ENCODE results near the gene THEMIS2. TPM values are rescaled to one million over a fixed set of nuclear protein-coding genes. Genes with fewer than 3 reads are reported as not detected.

THEMIS2 gene
- total RNA-seq, 2 experiments from 2014 or later = 35.9 to 39.9 TPM

- H3K27ac Mint-ChIP-seq = peak overlapping the region; percentile 88
- peak overlapping the region; percentile 12 for H3K4me3 Mint-ChIP-seq
- POLR2A ChIA-PET = no interaction called here
- ATAC-seq (no peak), DNase-seq (peak; percentile 53)
- no peaks in the 10 kb centered on the region for H3K27me3 Mint-ChIP-seq (ENCODE audit: low read depth)
- H3K36me3 Mint-ChIP-seq (ENCODE audit: low read depth) = peaks cover 80% of the 10 kb centered on the region
- H3K4me1 Mint-ChIP-seq (ENCODE audit: low read depth) = peaks cover 62% of the 10 kb centered on the region
- no peaks in the 10 kb centered on the region for H3K9me3 Mint-ChIP-seq (ENCODE audit: insufficient read depth)
- CTCF ChIA-PET = interaction anchor here (0.7 to 1.8 kb wide), 10 partner anchors 14 to 89 kb away, joined by 3 to 7 read pairs (median 4); partner anchors contain the start of gene PPP1R8
These were observed 19.0 kb downstream of the THEMIS2 start for GRCh38 chr1:27891196-27891889.

GRCh38 chr1:27894521-27894920 is 22.2 kb downstream of the THEMIS2 start:
- H3K27me3 Mint-ChIP-seq (ENCODE audit: low read depth) = no peaks in the 10 kb centered on the region
- H3K9me3 Mint-ChIP-seq (ENCODE audit: insufficient read depth) = no peaks in the 10 kb centered on the region
- peaks cover 36% of the 10 kb centered on the region for H3K4me1 Mint-ChIP-seq (ENCODE audit: low read depth)
- ATAC-seq (no peak), DNase-seq (no peak)
- peak overlapping the region; percentile 19 for H3K27ac Mint-ChIP-seq
- peaks cover 64% of the 10 kb centered on the region for H3K36me3 Mint-ChIP-seq (ENCODE audit: low read depth)
- ChIA-PET POLR2A (no interaction called here), CTCF (no interaction called here)
- no peak overlapping the region for H3K4me3 Mint-ChIP-seq

GRCh38 chr1:27906759-27907158 is 34.4 kb downstream of the THEMIS2 start:
- peaks cover 54% of the 10 kb centered on the region for H3K36me3 Mint-ChIP-seq (ENCODE audit: low read depth)
- H3K27ac Mint-ChIP-seq = no peak overlapping the region
- H3K4me1 Mint-ChIP-seq (ENCODE audit: low read depth) = peaks cover 9% of the 10 kb centered on the region
- DNase-seq = no peak
- CTCF ChIA-PET = no interaction called here
- H3K4me3 Mint-ChIP-seq = no peak overlapping the region
- no peaks in the 10 kb centered on the region for H3K9me3 Mint-ChIP-seq (ENCODE audit: insufficient read depth)
- H3K27me3 Mint-ChIP-seq (ENCODE audit: low read depth) = no peaks in the 10 kb centered on the region
- POLR2A ChIA-PET = interaction anchor here (1.1 kb wide), 1 partner anchor 12 kb away, joined by 3 read pairs; no protein-coding TSS in a partner anchor
- no peak for ATAC-seq

GRCh38 chr1:27912429-27912828 is 40.1 kb downstream of the THEMIS2 start:
- peaks cover 45% of the 10 kb centered on the region for H3K36me3 Mint-ChIP-seq (ENCODE audit: low read depth)
- peak overlapping the region; percentile 61 for H3K27ac Mint-ChIP-seq
- H3K27me3 Mint-ChIP-seq (ENCODE audit: low read depth) = peaks cover 2% of the 10 kb centered on the region
- DNase-seq (no peak), ATAC-seq (no peak)
- no peaks in the 10 kb centered on the region for H3K9me3 Mint-ChIP-seq (ENCODE audit: insufficient read depth)
- POLR2A ChIA-PET = no interaction called here
- CTCF ChIA-PET = no interaction called here
- peak overlapping the region; percentile 15 for H3K4me3 Mint-ChIP-seq
- H3K4me1 Mint-ChIP-seq (ENCODE audit: low read depth) = peaks cover 27% of the 10 kb centered on the region

GRCh38 chr1:27915082-27915575 is 42.8 kb downstream of the THEMIS2 start:
- Mint-ChIP-seq H3K9me3 (ENCODE audit: insufficient read depth) (no peaks in the 10 kb centered on the region), H3K27me3 (ENCODE audit: low read depth) (peaks cover 13% of the 10 kb centered on the region), H3K36me3 (ENCODE audit: low read depth) (peaks cover 27% of the 10 kb centered on the region), H3K4me1 (ENCODE audit: low read depth) (peaks cover 25% of the 10 kb centered on the region), H3K4me3 (no peak overlapping the region), H3K27ac (peak overlapping the region; percentile 99)
- no peak for DNase-seq
- ChIA-PET POLR2A (no interaction called here), CTCF (no interaction called here)
- no peak for ATAC-seq

GRCh38 chr1:27922272-27922671 is 49.9 kb downstream of the THEMIS2 start:
- DNase-seq (no peak), ATAC-seq (no peak)
- H3K9me3 Mint-ChIP-seq (ENCODE audit: insufficient read depth) = no peaks in the 10 kb centered on the region
- H3K27ac Mint-ChIP-seq = no peak overlapping the region
- H3K36me3 Mint-ChIP-seq (ENCODE audit: low read depth) = no peaks in the 10 kb centered on the region
- H3K4me3 Mint-ChIP-seq = no peak overlapping the region
- POLR2A ChIA-PET = no interaction called here
- CTCF ChIA-PET = interaction anchor here (1.2 kb wide), 1 partner anchor 19 kb away, joined by 4 read pairs; no protein-coding TSS in a partner anchor
- peaks cover 19% of the 10 kb centered on the region for H3K27me3 Mint-ChIP-seq (ENCODE audit: low read depth)
- H3K4me1 Mint-ChIP-seq (ENCODE audit: low read depth) = no peaks in the 10 kb centered on the region

- ATAC-seq (no peak), DNase-seq (no peak)
- CTCF ChIA-PET = interaction anchor here (1.9 kb wide), 1 partner anchor 12 kb away, joined by 5 read pairs; no protein-coding TSS in a partner anchor
- Mint-ChIP-seq H3K27me3 (ENCODE audit: low read depth) (peaks cover 10% of the 10 kb centered on the region), H3K36me3 (ENCODE audit: low read depth) (no peaks in the 10 kb centered on the region), H3K27ac (no peak overlapping the region), H3K4me3 (no peak overlapping the region), H3K4me1 (ENCODE audit: low read depth) (peaks cover 29% of the 10 kb centered on the region), H3K9me3 (ENCODE audit: insufficient read depth) (no peaks in the 10 kb centered on the region)
- POLR2A ChIA-PET = no interaction called here
These were observed 56.0 kb downstream of the THEMIS2 start for GRCh38 chr1:27928216-27928954.

- no peaks in the 10 kb centered on the region for H3K9me3 Mint-ChIP-seq (ENCODE audit: insufficient read depth)
- CTCF ChIA-PET = interaction anchor here (2.1 kb wide), 1 partner anchor 9 kb away, joined by 11 read pairs; no protein-coding TSS in a partner anchor
- H3K27me3 Mint-ChIP-seq (ENCODE audit: low read depth) = peaks cover 18% of the 10 kb centered on the region
- H3K36me3 Mint-ChIP-seq (ENCODE audit: low read depth) = no peaks in the 10 kb centered on the region
- peak; percentile 36 for DNase-seq
- peak overlapping the region; percentile 75 for H3K27ac Mint-ChIP-seq
- POLR2A ChIA-PET = interaction anchor here (0.8 kb wide), 1 partner anchor 28 kb away, joined by 3 read pairs; the partner anchor contains the start of gene XKR8
- no peak for ATAC-seq
- peak overlapping the region; percentile 15 for H3K4me3 Mint-ChIP-seq
- H3K4me1 Mint-ChIP-seq (ENCODE audit: low read depth) = peaks cover 42% of the 10 kb centered on the region
These were observed 58.8 kb downstream of the THEMIS2 start for GRCh38 chr1:27931184-27931583.

GRCh38 chr1:27931759-27932158 is 59.4 kb downstream of the THEMIS2 start:
- ATAC-seq (no peak), DNase-seq (no peak)
- Mint-ChIP-seq H3K27ac (peak overlapping the region; percentile 50), H3K4me3 (peak overlapping the region; percentile 15), H3K27me3 (ENCODE audit: low read depth) (peaks cover 17% of the 10 kb centered on the region), H3K4me1 (ENCODE audit: low read depth) (peaks cover 42% of the 10 kb centered on the region), H3K36me3 (ENCODE audit: low read depth) (no peaks in the 10 kb centered on the region), H3K9me3 (ENCODE audit: insufficient read depth) (no peaks in the 10 kb centered on the region)
- ChIA-PET CTCF (interaction anchor here (1.0 to 2.1 kb wide), 3 partner anchors 8 to 15 kb away, joined by 3 to 11 read pairs (median 3); no protein-coding TSS in a partner anchor), POLR2A (no interaction called here)

- ChIA-PET CTCF (interaction anchor here (1.0 kb wide), 1 partner anchor 61 kb away, joined by 4 read pairs; no protein-coding TSS in a partner anchor), POLR2A (interaction anchor here (0.6 kb wide), 1 partner anchor 34 kb away, joined by 4 read pairs; no protein-coding TSS in a partner anchor)
- ATAC-seq (peak; percentile 48), DNase-seq (no peak)
- peak within 1 kb of the TSS; percentile 52 for H3K4me3 Mint-ChIP-seq
- H3K36me3 Mint-ChIP-seq (ENCODE audit: low read depth) = no peaks in the 10 kb centered on the region
- peaks cover 52% of the 10 kb centered on the region for H3K4me1 Mint-ChIP-seq (ENCODE audit: low read depth)
- no peak within 1 kb of the TSS for H3K27ac Mint-ChIP-seq
- H3K27me3 Mint-ChIP-seq (ENCODE audit: low read depth) = peaks cover 15% of the 10 kb centered on the region
- H3K9me3 Mint-ChIP-seq (ENCODE audit: insufficient read depth) = no peaks in the 10 kb centered on the region
These were observed 62.6 kb downstream of the THEMIS2 start, which contains the start of gene SMPDL3B for GRCh38 chr1:27934818-27935549. TSS of gene SMPDL3B (plus strand) at chr1:27935000. CDS start at chr1:27935184, 184 bp downstream.

- ATAC-seq (no peak), DNase-seq (no peak)
- no peaks in the 10 kb centered on the region for H3K36me3 Mint-ChIP-seq (ENCODE audit: low read depth)
- H3K4me1 Mint-ChIP-seq (ENCODE audit: low read depth) = peaks cover 53% of the 10 kb centered on the region
- POLR2A ChIA-PET = no interaction called here
- no peak overlapping the region for H3K4me3 Mint-ChIP-seq
- H3K27ac Mint-ChIP-seq = no peak overlapping the region
- H3K27me3 Mint-ChIP-seq (ENCODE audit: low read depth) = peaks cover 15% of the 10 kb centered on the region
- CTCF ChIA-PET = no interaction called here
- no peaks in the 10 kb centered on the region for H3K9me3 Mint-ChIP-seq (ENCODE audit: insufficient read depth)
These were observed 63.4 kb downstream of the THEMIS2 start for GRCh38 chr1:27935721-27936120.
